Astrocyte (in vitro differentiated cells and primary cell): ENCODE data around the gene GPBP1. TPM values are rescaled to one million over a fixed set of nuclear protein-coding genes. Genes with fewer than 3 reads are reported as not detected.

Experiments used
- DNase-seq: peaks from one replicate; pipeline ENCODE4 v3.0.0-alpha.2; 2010; ENCODE audit warnings: low read depth
- FAIRE-seq: peaks from 2 replicates; lab custom pipeline; 2011; peaks lifted over from hg19 to GRCh38; lab: Jason Lieb, UNC
- H2AFZ ChIP-seq: 2 replicates; pipeline ENCODE4 v1.6.0; 2012; ENCODE audit warnings: low read depth, low read length, inconsistent platforms
- H3K27ac ChIP-seq: 2 replicates; pipeline ENCODE4 v1.5.1; 2011; ENCODE audit warnings: low read depth, low read length, inconsistent platforms
- H3K27me3 ChIP-seq: 2 replicates; pipeline ENCODE4 v1.6.0; 2011; ENCODE audit warnings: low read length, inconsistent platforms; ENCODE audit not compliant: insufficient read depth
- H3K36me3 ChIP-seq: 2 replicates; pipeline ENCODE4 v1.5.1; 2011; ENCODE audit warnings: low read length, inconsistent platforms; ENCODE audit not compliant: insufficient read depth
- H3K4me1 ChIP-seq: 2 replicates; pipeline ENCODE4 v1.5.1; 2011; ENCODE audit warnings: low read length, inconsistent platforms; ENCODE audit not compliant: insufficient read depth
- H3K4me2 ChIP-seq: 2 replicates; pipeline ENCODE4 v1.6.0; 2012; ENCODE audit warnings: low read length, inconsistent platforms
- H3K4me3 ChIP-seq: 2 replicates; pipeline ENCODE4 v1.5.1; 2011; ENCODE audit warnings: low read depth, mild to moderate bottlenecking, low read length, inconsistent platforms; ENCODE audit not compliant: insufficient read depth
- H3K79me2 ChIP-seq: 2 replicates; pipeline ENCODE4 v1.6.0; 2012; ENCODE audit warnings: mild to moderate bottlenecking, low read length, inconsistent platforms; ENCODE audit not compliant: insufficient read depth
- H3K9ac ChIP-seq: 2 replicates; pipeline ENCODE4 v1.6.0; 2012; ENCODE audit warnings: mild to moderate bottlenecking, low read length, inconsistent platforms
- H3K9me3 ChIP-seq: 2 replicates; pipeline ENCODE4 v1.5.1; 2012; ENCODE audit warnings: low read depth, mild to moderate bottlenecking, low read length, inconsistent platforms; ENCODE audit not compliant: insufficient read depth
- H4K20me1 ChIP-seq: 2 replicates; pipeline ENCODE4 v1.6.0; 2012; ENCODE audit warnings: low read length, inconsistent platforms; ENCODE audit not compliant: insufficient read depth
- H3K27ac Mint-ChIP-seq: one replicate; pipeline ENCODE4 v1.8.0; 2021; ENCODE audit warnings: mild to moderate bottlenecking, mixed read lengths; ENCODE audit not compliant: unreplicated experiment
- H3K27me3 Mint-ChIP-seq: one replicate; pipeline ENCODE4 v1.8.0; 2021; ENCODE audit warnings: low read depth, mixed read lengths; ENCODE audit not compliant: unreplicated experiment
- H3K36me3 Mint-ChIP-seq: one replicate; pipeline ENCODE4 v1.8.0; 2021; ENCODE audit warnings: low read depth, mixed read lengths; ENCODE audit not compliant: unreplicated experiment
- H3K4me1 Mint-ChIP-seq: one replicate; pipeline ENCODE4 v1.8.0; 2021; ENCODE audit warnings: low read depth, mixed read lengths; ENCODE audit not compliant: unreplicated experiment
- H3K4me3 Mint-ChIP-seq: one replicate; pipeline ENCODE4 v1.8.0; 2021; ENCODE audit warnings: mild to moderate bottlenecking, moderate library complexity, mixed read lengths; ENCODE audit not compliant: unreplicated experiment
- H3K9me3 Mint-ChIP-seq: one replicate; pipeline ENCODE4 v1.8.0; 2021; ENCODE audit warnings: mild to moderate bottlenecking, mixed read lengths; ENCODE audit not compliant: unreplicated experiment
- EZH2 ChIP-seq: IDR thresholded peaks from 2 replicates; pipeline ENCODE4 v1.6.1; 2012; ENCODE audit warnings: mild to moderate bottlenecking, low read length, inconsistent platforms; ENCODE audit not compliant: insufficient read depth
- total RNA-seq: library from RNA; stranded (reverse); gene quantifications from 2 replicates; pipeline ENCODE4 v1.2.1, GENCODE V29; 2021
- TF ChIP-seq, protein P1 (sequence below): IDR thresholded peaks from 2 replicates; pipeline ENCODE4 v1.5.1; 2011; ENCODE audit warnings: low read depth, mild to moderate bottlenecking, inconsistent platforms, low read length, moderate library complexity; ENCODE audit not compliant: insufficient read depth

The GPBP1 gene
- total RNA-seq, 1 donor from 2014 or later = 59.8 TPM

DNA sequence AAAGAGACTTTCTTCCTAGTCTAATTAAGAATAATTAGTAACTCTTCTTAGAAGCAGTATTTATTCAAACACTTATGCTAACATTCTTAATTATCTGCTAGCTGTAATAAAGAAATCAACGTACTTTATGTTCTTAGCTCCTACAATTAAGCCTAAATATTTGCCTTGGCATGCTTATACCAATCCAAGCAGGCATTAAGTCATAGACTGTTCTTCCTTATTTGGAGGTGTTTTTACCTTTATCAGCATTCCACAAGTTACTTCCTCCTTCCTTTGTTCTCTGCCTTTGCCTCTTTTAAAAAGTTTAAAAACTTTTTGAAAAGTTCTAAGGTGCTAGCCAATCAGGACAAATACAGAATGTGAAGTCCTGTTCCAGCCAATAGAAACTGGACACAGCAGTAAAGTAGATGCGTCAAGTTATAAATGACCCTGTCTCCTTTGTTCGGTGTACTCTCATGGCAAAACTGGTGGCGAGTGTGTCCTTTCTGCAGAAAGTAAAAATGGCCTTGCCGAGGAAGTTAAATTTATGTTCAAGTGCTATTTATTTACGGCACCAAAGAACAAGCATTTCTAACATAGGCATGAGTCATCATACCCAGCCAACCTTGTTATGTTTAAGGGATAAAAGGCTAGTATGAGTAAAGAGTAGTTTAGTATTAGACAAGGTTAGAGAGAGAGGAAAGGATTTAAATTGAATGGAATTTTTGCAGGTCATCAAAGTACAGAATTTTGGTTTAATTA, 58.6 kb downstream of the GPBP1 start:
- H3K4me3 Mint-ChIP-seq = no peak overlapping the region
- Histone ChIP-seq H3K27ac (no peak overlapping the region), H2AFZ (no peak overlapping the region), H3K36me3 (peaks cover 20% of the 10 kb centered on the region), H3K4me3 (no peak overlapping the region), H3K79me2 (peaks cover 42% of the 10 kb centered on the region), H3K9me3 (peaks cover 6% of the 10 kb centered on the region), H3K4me2 (no peak overlapping the region), H3K9ac (no peak overlapping the region), H3K4me1 (no peaks in the 10 kb centered on the region), H4K20me1 (peaks cover 15% of the 10 kb centered on the region), H3K27me3 (no peaks in the 10 kb centered on the region)
- TF ChIP-seq EZH2 = no peak
- TF ChIP-seq, protein P1, sequence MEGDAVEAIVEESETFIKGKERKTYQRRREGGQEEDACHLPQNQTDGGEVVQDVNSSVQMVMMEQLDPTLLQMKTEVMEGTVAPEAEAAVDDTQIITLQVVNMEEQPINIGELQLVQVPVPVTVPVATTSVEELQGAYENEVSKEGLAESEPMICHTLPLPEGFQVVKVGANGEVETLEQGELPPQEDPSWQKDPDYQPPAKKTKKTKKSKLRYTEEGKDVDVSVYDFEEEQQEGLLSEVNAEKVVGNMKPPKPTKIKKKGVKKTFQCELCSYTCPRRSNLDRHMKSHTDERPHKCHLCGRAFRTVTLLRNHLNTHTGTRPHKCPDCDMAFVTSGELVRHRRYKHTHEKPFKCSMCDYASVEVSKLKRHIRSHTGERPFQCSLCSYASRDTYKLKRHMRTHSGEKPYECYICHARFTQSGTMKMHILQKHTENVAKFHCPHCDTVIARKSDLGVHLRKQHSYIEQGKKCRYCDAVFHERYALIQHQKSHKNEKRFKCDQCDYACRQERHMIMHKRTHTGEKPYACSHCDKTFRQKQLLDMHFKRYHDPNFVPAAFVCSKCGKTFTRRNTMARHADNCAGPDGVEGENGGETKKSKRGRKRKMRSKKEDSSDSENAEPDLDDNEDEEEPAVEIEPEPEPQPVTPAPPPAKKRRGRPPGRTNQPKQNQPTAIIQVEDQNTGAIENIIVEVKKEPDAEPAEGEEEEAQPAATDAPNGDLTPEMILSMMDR = no peak
- FAIRE-seq = no peak
- H3K4me1 Mint-ChIP-seq = peaks cover 6% of the 10 kb centered on the region
- no peak for DNase-seq
- peaks cover 31% of the 10 kb centered on the region for H3K36me3 Mint-ChIP-seq
- H3K9me3 Mint-ChIP-seq = peaks cover 13% of the 10 kb centered on the region
- no peaks in the 10 kb centered on the region for H3K27me3 Mint-ChIP-seq
- H3K27ac Mint-ChIP-seq = no peak overlapping the region

DNA sequence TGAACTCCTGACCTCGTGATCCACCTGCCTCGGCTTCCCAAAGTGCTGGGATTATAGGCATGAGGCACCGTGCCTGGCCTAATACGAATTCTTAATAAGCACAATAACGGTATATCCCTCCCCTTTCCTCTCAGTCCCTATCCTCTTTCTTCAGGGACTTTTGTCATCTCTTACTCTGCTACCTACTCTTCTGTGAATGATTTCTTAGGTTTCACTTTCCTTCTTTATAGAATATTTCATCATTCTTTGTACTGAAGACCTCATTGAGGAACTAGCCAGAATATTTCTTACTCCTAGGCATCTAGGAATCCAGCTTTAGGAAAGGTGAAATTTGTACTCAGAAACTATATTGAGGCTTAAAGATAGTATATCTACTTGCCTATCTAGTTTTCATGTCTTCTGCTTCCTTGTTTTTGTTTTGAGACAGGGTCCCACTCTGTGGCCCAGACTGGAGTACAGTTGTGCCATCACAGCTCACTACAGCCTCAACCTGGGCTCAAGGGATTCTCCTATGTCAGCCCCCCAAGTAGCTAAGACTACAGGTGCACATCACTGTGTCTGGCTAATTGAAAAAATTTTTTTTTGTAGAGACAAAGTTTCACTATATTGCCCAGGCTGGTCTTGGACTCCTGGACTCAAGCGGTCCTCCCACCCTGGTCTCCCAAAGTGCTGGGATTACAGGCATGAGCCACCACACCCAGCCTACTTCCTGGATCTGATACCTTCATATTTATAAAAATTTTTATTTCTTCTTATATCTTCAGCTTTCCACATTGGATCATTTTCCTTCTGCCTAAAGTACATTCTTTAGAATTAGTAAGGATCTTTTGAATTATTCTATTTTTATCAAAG, 69.7 kb downstream of the GPBP1 start:
- FAIRE-seq = no peak
- H3K36me3 Mint-ChIP-seq = peaks cover 6% of the 10 kb centered on the region
- H3K79me2 ChIP-seq = no peaks in the 10 kb centered on the region
- no peak overlapping the region for H3K4me3 ChIP-seq
- no peaks in the 10 kb centered on the region for H3K4me1 Mint-ChIP-seq
- no peak overlapping the region for H3K4me3 Mint-ChIP-seq
- H3K9me3 ChIP-seq = no peaks in the 10 kb centered on the region
- H3K36me3 ChIP-seq = peaks cover 13% of the 10 kb centered on the region
- H4K20me1 ChIP-seq = no peaks in the 10 kb centered on the region
- no peak overlapping the region for H2AFZ ChIP-seq
- no peak for DNase-seq
- peak overlapping the region; percentile 66 for H3K27ac Mint-ChIP-seq
- no peak overlapping the region for H3K27ac ChIP-seq
- H3K9ac ChIP-seq = no peak overlapping the region
- H3K27me3 ChIP-seq = no peaks in the 10 kb centered on the region
- no peaks in the 10 kb centered on the region for H3K27me3 Mint-ChIP-seq
- H3K4me1 ChIP-seq = no peaks in the 10 kb centered on the region
- no peak for TF ChIP-seq EZH2
- H3K9me3 Mint-ChIP-seq = no peaks in the 10 kb centered on the region
- H3K4me2 ChIP-seq = no peak overlapping the region

DNA sequence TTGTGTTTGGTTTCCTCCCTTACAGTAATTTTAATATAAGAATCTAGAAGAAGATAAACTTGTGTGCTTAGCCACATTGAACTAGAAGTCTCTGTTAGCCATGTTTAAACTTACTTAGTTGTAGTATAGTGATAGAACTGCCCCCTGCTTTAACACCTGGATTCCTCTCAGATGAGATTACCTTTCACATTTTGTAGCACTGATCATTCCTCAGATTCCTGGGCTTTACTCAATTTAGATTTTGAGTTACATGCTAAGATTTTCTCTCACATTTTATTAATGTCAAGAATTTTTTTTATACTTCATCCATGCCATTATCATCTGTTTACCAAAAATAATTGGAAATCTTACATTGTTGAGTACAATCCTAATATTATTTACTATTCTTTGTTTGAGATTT, 70.5 kb downstream of the GPBP1 start:
- H3K27ac Mint-ChIP-seq = no peak overlapping the region

More for the DNA sequence above, 70.5 kb downstream of the GPBP1 start:
- Histone ChIP-seq H3K9ac (no peak overlapping the region), H3K9me3 (no peaks in the 10 kb centered on the region), H3K27ac (no peak overlapping the region), H2AFZ (no peak overlapping the region), H3K36me3 (peaks cover 13% of the 10 kb centered on the region), H3K4me1 (no peaks in the 10 kb centered on the region), H3K79me2 (no peaks in the 10 kb centered on the region), H3K27me3 (no peaks in the 10 kb centered on the region), H3K4me2 (no peak overlapping the region), H3K4me3 (no peak overlapping the region), H4K20me1 (no peaks in the 10 kb centered on the region)
- H3K27me3 Mint-ChIP-seq = no peaks in the 10 kb centered on the region
- H3K4me3 Mint-ChIP-seq = no peak overlapping the region
- TF ChIP-seq, protein P1 = no peak
- TF ChIP-seq EZH2 = no peak
- no peaks in the 10 kb centered on the region for H3K9me3 Mint-ChIP-seq
- no peaks in the 10 kb centered on the region for H3K4me1 Mint-ChIP-seq
- DNase-seq = no peak
- no peak for FAIRE-seq
- H3K36me3 Mint-ChIP-seq = peaks cover 6% of the 10 kb centered on the region
